Muscle layer of duodenum (tissue), 2 donors: ENCODE measurements around the gene PABPN1.

ENCODE experiments used
- H3K27ac ChIP-seq: one replicate; pipeline ENCODE4 v1.7.0; 2013; ENCODE audit warnings: mild to moderate bottlenecking, low read length
- H3K27me3 ChIP-seq: one replicate; pipeline ENCODE4 v1.7.0; 2013; ENCODE audit warnings: low read depth, mild to moderate bottlenecking, control low read depth, low read length
- H3K36me3 ChIP-seq, 2 donors: one replicate each; pipeline ENCODE4 v1.7.0; 2013; ENCODE audit warnings: low read length in 2 of 2, control low read depth in 1 of 2, mild to moderate bottlenecking in 1 of 2; ENCODE audit not compliant: insufficient read depth in 2 of 2, control insufficient read depth in 1 of 2
- H3K4me1 ChIP-seq, 2 donors: one replicate each; pipeline ENCODE4 v1.7.0; 2013; ENCODE audit warnings: low read length in 2 of 2, mild to moderate bottlenecking in 2 of 2, control low read depth in 1 of 2, moderate library complexity in 1 of 2; ENCODE audit not compliant: insufficient read depth in 2 of 2, control insufficient read depth in 1 of 2
- H3K4me3 ChIP-seq, 2 donors: one replicate each; pipeline ENCODE4 v1.7.0; 2013; ENCODE audit warnings: low read length in 2 of 2, low read depth in 1 of 2, mild to moderate bottlenecking in 1 of 2
- H3K9me3 ChIP-seq, 2 donors: one replicate each; pipeline ENCODE4 v1.7.0; 2013; ENCODE audit warnings: low read length in 2 of 2, control low read depth in 1 of 2, mild to moderate bottlenecking in 1 of 2; ENCODE audit not compliant: control insufficient read depth in 1 of 2
- donor health status: healthy.

The PABPN1 gene

DNA sequence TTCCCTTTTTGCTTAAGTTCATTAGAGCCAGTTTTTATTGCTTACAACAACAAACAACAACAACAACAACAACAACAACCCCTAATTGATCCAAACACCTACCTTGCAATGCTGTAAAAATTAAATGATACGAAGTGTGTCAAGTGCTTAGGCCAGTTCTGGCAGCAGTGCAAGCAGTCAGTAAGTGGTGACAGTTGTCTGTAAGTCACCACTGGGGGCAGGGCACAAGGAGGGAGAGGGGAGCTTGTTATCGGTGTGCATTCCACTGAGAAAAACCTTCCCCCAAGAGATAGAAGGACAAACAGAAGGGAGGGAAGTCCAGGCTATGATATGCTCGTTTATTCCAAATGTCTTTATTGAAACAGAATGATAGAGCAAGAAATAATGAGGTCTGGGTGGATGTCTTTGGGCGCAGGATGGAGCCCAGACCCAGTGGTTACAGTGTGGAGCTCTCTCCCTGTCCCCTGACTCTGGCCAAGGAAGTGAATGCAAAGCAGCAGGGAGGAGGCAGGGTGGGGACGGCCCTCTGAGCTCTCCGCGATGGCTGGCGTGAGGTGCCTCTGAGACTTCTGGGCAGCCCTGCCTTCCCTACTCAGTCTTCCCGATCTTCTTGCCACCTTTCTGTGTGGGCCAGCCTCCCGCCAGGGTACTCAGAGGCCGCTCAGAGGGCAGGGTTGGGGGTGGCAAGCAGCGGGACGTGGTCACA is 24.9 kb downstream of the PABPN1 start:
- Histone ChIP-seq H3K9me3 (no peaks in the 10 kb centered on the region), H3K4me1 (no peaks in the 10 kb centered on the region), H3K27me3 (no peaks in the 10 kb centered on the region), H3K4me3 (no peak overlapping the region), H3K36me3 (peaks cover 0 to 6% of the 10 kb centered on the region in 2 donors), H3K27ac (no peak overlapping the region)

DNA sequence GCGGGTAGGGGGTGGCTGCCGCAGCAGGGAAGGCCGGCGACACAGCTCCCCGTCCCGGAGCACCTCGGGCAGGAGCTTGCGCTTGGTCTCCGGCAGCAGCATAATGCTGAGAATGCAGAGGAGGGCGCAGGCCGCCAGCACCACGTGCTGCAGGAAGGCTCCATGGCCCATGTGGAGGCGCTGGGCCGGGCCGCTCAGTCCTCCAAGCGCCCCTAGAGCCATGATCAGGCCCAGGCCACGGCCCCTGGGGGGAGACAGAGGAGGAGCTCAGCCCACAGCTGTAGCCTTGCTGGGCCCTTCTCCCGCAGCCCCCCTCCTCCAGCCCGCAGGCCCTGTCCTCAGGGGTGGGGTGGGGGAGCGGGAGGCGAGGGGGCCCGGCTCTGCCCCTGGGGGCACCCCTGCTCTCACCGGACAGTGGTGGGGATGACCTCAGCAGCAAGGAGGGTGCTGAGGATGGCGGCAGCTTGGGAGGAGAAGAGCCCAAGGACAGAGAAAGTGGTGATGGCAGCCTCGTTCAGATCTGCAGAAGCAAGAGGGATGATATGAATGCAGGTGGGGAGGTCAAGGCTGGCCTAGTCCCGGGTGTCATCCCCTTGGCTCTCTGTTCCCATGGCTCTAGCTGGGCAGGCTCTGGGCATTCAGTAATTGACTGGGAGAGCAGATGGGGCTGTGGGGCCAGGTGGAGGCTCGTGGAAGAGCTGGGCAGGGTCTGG is 25.6 kb downstream of the PABPN1 start:
- H3K27ac ChIP-seq = no peak overlapping the region
- H3K9me3 ChIP-seq = no peaks in the 10 kb centered on the region
- no peak overlapping the region for H3K4me3 ChIP-seq
- H3K27me3 ChIP-seq = peaks cover 3% of the 10 kb centered on the region
- peaks cover 0 to 4% of the 10 kb centered on the region in 2 donors for H3K4me1 ChIP-seq
- peaks cover 0 to 6% of the 10 kb centered on the region in 2 donors for H3K36me3 ChIP-seq

DNA sequence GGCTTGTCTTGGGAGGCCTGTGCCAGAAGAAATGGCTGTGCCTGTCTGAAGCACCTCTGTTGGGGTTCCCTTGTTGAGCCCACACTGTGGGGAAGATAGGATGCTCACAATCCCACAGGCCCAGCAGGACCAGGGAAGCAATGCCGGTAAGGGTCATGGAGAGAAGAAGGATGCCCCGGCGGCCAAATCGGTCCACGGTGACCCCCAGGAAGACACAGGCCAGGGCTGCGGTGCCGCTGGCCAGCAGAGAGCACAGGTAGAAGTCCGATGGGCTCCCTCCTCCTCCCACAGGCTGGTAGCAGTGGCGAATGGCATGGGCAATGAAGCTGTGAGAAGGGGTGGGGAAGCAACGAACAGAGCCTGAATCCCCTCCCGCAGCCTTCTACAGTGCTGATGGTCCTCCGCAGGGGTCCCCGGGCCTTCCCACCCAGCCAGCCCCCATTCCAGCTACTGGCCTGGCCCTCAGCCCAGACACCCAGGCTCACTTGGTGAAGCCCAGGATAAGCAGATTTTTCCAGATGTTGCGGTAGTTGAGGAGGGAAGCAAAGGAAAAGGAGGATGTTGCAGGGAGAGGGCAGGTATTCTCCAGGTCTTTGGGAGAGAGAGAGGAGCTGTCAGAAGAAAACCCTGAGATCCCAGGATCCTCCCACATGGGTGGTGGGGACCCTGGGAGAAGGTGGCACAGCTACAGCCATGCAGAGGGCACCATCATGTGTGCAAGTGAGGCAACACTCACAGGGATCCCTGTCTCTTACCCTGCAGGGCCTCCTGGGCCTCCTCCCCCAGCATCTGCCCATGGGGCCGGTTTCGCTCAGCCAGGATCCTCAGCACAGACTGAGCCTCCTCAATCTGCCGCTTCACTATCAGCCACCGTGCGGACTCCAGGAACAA is 26.4 kb downstream of the PABPN1 start:
- Histone ChIP-seq H3K27me3 (peaks cover 6% of the 10 kb centered on the region), H3K36me3 (peaks cover 0 to 6% of the 10 kb centered on the region in 2 donors), H3K4me1 (peaks cover 0 to 10% of the 10 kb centered on the region in 2 donors), H3K27ac (no peak overlapping the region), H3K4me3 (no peak overlapping the region), H3K9me3 (no peaks in the 10 kb centered on the region)

DNA sequence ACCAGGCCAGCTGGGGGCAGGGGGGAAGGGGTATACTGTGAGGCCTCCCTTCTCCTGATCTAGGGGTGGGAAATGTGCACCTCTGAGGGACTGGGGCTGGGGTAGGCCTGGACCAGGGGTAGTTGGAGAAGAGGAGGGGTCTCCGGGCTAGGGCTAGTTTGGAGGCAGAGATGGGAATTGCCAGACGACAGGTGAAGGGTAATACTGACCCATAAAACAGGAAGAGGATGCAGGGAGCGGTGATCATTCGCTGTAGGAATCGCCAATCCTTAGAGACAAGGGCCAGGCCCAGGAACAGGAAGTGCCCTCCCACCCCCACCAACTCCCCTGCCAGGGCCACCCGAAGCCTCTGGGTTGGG is 27.0 kb downstream of the PABPN1 start:
- peaks cover 6% of the 10 kb centered on the region for H3K27me3 ChIP-seq
- H3K9me3 ChIP-seq = no peaks in the 10 kb centered on the region
- peaks cover 0 to 10% of the 10 kb centered on the region in 2 donors for H3K4me1 ChIP-seq
- H3K36me3 ChIP-seq = peaks cover 0 to 6% of the 10 kb centered on the region in 2 donors
- no peak overlapping the region for H3K27ac ChIP-seq
- no peak overlapping the region for H3K4me3 ChIP-seq

DNA sequence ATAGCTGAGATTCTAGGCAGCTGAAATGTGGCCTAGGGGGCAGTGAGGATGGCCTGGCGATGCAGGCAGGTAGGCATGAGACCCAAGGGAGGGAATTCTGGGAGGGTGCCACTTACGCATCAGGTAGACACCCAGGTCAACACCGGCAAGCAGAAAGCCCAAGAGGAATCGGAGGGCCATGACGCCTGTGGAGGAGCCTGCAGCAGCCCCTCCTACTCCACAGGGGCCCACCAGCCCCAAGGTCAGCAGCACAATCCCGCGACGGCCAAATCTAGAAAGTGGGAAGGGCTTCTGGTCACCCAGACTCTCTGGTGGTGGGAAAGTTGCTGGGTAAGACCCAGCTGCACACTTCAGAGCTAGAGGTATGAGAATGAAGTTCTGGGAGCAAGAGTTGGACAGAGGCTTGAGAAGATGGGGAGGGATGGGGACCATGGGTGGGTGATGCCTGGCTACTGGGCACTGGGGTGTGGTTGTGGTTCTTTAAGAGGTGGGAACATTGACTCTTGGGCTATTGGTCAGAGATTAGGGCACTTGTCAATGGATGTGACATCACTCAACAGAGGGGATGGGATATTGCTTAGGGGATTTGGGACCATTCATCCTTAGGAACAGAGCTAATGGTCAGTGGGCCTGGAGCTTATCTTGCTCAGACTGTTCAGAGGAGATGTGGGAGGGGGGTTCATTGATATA is 28.0 kb downstream of the PABPN1 start:
- H3K4me3 ChIP-seq = no peak overlapping the region
- peaks cover 6% of the 10 kb centered on the region for H3K27me3 ChIP-seq
- peaks cover 0 to 10% of the 10 kb centered on the region in 2 donors for H3K4me1 ChIP-seq
- no peak overlapping the region for H3K27ac ChIP-seq
- H3K36me3 ChIP-seq = peaks cover 0 to 6% of the 10 kb centered on the region in 2 donors
- H3K9me3 ChIP-seq = no peaks in the 10 kb centered on the region

DNA sequence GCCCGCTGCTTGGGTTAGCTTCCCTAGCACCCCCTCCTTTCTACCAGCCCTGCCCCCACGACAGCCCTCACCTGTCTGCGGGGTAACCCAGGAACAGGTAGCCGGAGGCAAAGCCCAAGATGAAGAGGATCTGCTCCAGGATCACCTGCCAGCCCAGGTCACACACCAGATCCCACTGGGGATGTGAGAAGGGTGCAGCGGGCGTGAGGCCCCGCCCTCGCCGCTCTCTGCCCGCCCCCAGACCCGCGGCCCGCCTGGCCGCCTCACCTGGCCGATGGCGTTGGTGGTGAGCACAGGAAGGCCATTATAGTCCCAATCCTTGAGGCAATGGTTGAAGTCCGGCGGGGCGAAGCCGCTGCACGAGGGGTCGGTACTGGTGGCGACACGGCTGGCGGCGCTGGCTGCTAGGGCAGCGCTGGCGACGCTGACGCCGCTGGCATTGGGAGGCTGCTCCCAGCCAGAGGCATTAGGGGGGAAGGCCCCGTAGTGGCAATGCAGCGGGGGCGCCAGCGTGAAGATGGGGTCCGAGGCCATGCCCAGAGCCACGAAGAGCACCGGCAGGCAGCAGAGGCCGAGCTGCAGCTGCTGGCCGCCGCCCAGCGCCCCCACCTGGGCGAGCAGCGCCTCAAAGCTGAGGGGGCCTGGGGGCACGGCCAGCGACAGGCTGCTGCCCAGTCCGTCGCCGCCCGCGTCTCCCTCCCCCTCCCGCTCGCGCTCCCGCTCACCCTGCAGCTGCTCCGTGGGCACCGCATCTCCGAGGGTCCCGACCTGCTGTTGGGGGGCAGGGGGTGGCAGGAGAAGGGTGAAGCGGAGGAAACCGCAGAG is 30.6 kb downstream of the PABPN1 start:
- H3K27me3 ChIP-seq = peaks cover 6% of the 10 kb centered on the region
- peaks cover 0 to under 1% of the 10 kb centered on the region in 2 donors for H3K36me3 ChIP-seq
- H3K9me3 ChIP-seq = no peaks in the 10 kb centered on the region
- peaks cover 0 to 10% of the 10 kb centered on the region in 2 donors for H3K4me1 ChIP-seq
- H3K27ac ChIP-seq = no peak overlapping the region
- peak overlapping the region; percentile 23 to 74 for H3K4me3 ChIP-seq

DNA sequence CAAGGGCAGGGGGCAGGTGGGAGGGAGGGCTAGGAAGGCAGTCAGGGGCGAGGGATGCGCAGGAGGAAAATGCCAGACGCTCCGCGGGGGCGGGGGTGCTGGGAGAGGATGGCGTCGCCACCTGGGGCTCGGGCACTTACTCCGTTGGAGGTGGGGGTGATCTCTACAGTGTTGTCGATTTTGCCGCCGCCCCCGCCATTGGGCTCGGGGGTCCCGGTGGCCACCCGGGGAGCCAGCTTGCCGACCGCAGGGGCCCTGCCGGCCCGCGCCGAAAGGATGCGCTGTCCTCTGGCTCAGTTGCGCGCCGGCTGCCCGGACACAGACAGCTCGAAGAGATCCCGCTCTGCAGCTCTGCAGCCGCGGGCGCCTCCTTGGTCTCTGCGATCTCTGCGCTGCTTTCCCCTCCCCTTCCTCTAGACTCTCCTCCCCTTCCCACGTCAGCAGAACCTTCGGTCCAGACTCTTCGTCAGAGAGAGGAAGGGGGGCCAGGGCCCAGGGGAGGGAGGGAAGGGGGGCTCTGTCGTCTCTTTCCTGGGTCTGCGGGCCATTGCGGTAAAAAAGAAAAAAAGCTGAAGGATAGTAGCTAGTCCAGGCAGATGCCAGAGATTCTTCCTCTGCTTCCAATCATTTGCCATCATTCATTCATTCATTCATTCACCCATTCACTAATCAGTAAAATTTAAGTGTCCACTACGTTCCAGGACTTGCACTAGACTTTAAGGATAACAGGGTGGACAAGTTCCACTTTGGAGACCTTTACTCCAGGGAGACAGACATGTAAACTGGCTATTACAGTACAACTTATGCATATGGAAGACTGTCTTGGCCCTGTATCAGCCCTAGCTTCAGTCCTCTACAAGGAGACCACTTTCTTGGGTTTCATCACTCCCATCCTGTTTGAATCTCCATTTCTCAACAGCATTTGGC is 31.5 kb downstream of the PABPN1 start, which contains the start of gene SLC22A17:
SLC22A17 (minus strand) TSS at position 382 of the 927 bp plus-strand sequence.
- Histone ChIP-seq H3K9me3 (no peaks in the 10 kb centered on the region), H3K27ac (no peak within 1 kb of the TSS), H3K4me3 (peak within 1 kb of the TSS; percentile 23 to 74), H3K36me3 (peaks cover 0 to 7% of the 10 kb centered on the region in 2 donors), H3K4me1 (peaks cover 0 to 10% of the 10 kb centered on the region in 2 donors), H3K27me3 (peaks cover 6% of the 10 kb centered on the region)

DNA sequence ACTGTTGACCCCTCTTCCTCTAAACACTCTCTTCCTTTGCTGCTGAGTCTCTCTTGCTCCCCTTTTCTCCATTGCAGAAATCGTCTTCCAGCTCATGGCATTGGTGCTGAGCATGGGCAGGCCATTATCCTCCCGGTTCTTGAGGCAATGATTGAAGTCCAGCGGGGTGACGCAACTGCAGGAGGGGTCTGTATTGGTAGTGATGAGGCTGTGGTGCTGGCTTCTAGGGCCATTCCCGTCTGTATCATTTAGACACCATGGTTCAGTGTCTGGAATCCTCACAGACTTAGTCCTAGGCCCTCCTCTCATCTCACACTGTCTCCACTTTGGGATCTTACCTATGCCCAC is 32.1 kb downstream of the PABPN1 start:
- H3K27ac ChIP-seq = no peak overlapping the region
- peaks cover 0 to 10% of the 10 kb centered on the region in 2 donors for H3K4me1 ChIP-seq
- no peak overlapping the region for H3K4me3 ChIP-seq
- no peaks in the 10 kb centered on the region for H3K9me3 ChIP-seq
- H3K27me3 ChIP-seq = peaks cover 6% of the 10 kb centered on the region
- peaks cover 3 to 7% of the 10 kb centered on the region in 2 donors for H3K36me3 ChIP-seq

DNA sequence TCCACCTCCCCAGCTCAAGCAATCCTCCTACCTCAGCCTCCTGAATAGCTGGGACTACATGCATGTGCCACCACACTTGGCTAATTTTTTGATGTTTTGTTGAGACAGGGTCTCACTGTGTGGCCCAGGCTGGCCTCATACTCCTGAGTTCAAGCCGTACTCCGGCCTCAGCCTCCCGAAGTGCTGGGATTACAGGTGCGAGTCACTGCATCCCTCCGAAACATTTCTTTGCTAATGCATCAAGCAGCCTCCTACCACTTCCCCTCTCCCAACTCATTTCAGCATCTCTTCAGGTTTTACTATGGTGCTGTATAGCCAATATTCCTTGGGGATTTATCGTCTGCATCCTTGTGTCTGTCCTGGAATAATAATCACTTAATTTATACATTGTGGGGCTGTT is 33.7 kb downstream of the PABPN1 start:
- H3K4me3 ChIP-seq = no peak overlapping the region
- peaks cover 0 to 20% of the 10 kb centered on the region in 2 donors for H3K4me1 ChIP-seq
- H3K36me3 ChIP-seq = peaks cover 3 to 13% of the 10 kb centered on the region in 2 donors
- H3K27me3 ChIP-seq = peaks cover 6% of the 10 kb centered on the region
- no peaks in the 10 kb centered on the region for H3K9me3 ChIP-seq
- H3K27ac ChIP-seq = no peak overlapping the region
